ENCODE data around the gene YWHAG. TPM values are rescaled to one million over a fixed set of nuclear protein-coding genes. Genes with fewer than 3 reads are reported as not detected.
"Not testable (repeated sequence)": the region's sequence is repeated elsewhere in the genome, so short reads cannot be mapped to it uniquely, and the experiment has no call there.

YWHAG gene
- total and polyA plus RNA-seq, 4 donors: 11.6 to 46.7 (median 43.5) TPM

DNA sequence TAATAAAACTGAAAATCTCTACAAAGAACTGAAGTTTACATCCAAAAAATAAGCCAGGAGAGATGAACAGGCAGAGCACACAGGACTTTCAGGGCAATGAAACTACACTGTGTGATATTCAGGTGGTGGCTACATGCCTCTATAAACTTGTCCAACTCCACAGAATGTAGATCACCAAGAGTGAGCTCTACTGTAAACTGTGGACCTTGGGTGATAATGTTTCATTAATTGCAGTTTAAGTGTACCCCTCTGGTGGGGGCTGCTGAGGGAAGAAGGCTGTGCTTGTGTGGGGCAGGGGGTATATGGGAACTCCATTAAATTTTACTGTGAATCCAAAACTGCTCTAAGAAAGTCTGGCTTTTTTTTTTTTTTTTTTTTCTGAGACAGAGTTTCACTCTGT, 22.7 kb downstream of the YWHAG start:
- TF ChIP-seq, protein P1, sequence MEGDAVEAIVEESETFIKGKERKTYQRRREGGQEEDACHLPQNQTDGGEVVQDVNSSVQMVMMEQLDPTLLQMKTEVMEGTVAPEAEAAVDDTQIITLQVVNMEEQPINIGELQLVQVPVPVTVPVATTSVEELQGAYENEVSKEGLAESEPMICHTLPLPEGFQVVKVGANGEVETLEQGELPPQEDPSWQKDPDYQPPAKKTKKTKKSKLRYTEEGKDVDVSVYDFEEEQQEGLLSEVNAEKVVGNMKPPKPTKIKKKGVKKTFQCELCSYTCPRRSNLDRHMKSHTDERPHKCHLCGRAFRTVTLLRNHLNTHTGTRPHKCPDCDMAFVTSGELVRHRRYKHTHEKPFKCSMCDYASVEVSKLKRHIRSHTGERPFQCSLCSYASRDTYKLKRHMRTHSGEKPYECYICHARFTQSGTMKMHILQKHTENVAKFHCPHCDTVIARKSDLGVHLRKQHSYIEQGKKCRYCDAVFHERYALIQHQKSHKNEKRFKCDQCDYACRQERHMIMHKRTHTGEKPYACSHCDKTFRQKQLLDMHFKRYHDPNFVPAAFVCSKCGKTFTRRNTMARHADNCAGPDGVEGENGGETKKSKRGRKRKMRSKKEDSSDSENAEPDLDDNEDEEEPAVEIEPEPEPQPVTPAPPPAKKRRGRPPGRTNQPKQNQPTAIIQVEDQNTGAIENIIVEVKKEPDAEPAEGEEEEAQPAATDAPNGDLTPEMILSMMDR (IDR thresholded peaks at IDR 0.05; ENCODE audit: low read depth, low read length, missing input control): no peak
- TF ChIP-seq JUND (IDR thresholded peaks at IDR 0.05): no peak
- TF ChIP-seq YY1 (IDR thresholded peaks at IDR 0.05): no peak
- no peak for DNase-seq (ENCODE audit: low spot score)
- Histone ChIP-seq H3K27me3 (ENCODE audit: control insufficient read depth in 4 of 4, insufficient read depth in 4 of 4, low read length in 3 of 4) (no peaks in the 10 kb centered on the region), H3K4me3 (ENCODE audit: low read depth in 1 of 3, low read length in 3 of 3) (no peak overlapping the region), H3K27ac (ENCODE audit: low read depth in 1 of 2, low read length in 2 of 2) (no peak overlapping the region), H3K9ac (ENCODE audit: low read depth in 1 of 2, low read length in 2 of 2) (no peak overlapping the region), H3K9me3 (ENCODE audit: control insufficient read depth in 4 of 4, low read length in 3 of 4) (no peaks in the 10 kb centered on the region), H3K4me1 (ENCODE audit: control insufficient read depth in 4 of 4, insufficient read depth in 4 of 4, low read length in 3 of 4) (peaks cover 8 to 26% (median 23%) of the 10 kb centered on the region in 4 donors), H3K36me3 (ENCODE audit: control insufficient read depth in 4 of 4, insufficient read depth in 3 of 4, low read depth in 1 of 4, low read length in 3 of 4) (no peaks in the 10 kb centered on the region)

DNA sequence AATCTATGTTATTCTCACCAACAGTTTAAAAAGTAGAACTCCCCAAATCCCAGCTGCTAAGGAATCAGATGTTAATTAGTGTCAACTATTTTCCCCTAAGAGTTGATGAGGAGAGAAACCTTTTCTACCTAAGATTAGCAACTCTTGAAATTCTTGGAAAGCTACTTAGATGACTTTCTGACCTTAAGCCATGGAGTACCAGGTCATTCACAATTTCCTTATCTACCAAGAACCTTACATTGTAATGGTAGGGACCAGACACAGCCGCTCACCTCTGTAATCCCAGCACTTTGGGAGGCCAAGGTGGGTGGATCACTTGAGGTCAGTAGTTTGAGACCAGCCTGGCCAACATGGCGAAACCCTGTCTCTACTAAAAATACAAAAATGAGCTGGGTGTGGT, 23.4 kb downstream of the YWHAG start:
- not testable (repeated sequence) for H3K9ac ChIP-seq (ENCODE audit: low read depth in 1 of 2, low read length in 2 of 2); H3K27ac ChIP-seq (ENCODE audit: low read depth in 1 of 2, low read length in 2 of 2); H3K4me3 ChIP-seq (ENCODE audit: low read depth in 1 of 3, low read length in 3 of 3); DNase-seq (ENCODE audit: low spot score); H3K9me3 ChIP-seq (ENCODE audit: control insufficient read depth in 4 of 4, low read length in 3 of 4); H3K36me3 ChIP-seq (ENCODE audit: control insufficient read depth in 4 of 4, insufficient read depth in 3 of 4, low read depth in 1 of 4, low read length in 3 of 4); H3K27me3 ChIP-seq (ENCODE audit: control insufficient read depth in 4 of 4, insufficient read depth in 4 of 4, low read length in 3 of 4)
- H3K4me1 ChIP-seq (ENCODE audit: control insufficient read depth in 4 of 4, insufficient read depth in 4 of 4, low read length in 3 of 4): peaks cover 7 to 31% (median 29%) of the 10 kb centered on the region in 4 donors
- 97% methylated on average over 2 of the region's 2 CpGs for WGBS

DNA sequence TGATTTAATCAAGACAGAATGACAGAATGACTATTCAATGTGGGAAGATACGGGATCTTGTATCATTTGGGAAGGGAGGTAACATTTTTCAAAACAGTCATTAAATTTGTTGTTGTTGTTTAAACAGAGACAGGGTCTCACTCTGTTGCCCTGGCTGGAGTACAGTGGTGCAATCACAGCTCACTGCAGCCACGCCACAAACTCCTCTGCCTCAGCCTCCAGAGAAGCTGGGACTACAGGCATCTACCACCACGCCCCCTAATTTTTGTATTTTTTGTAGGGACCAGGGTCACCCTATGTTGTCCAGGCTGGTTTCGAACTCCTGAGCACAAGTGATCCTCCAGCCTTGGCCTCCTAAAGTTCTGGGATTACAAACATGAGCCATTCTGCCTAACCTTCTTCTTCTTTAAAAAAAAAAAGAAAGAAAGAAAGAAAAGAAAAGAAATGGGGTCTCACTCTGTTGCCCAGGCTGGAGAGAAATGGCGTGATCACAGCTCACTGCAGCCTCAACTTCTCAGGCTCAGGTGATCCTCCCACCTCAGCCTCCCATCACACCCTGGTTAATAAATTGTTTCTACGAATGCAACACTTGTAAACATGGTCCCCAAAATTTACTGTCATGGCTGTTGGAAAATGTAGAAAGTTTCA, 24.3 kb downstream of the YWHAG start:
- peaks cover 3 to 6% (median 4%) of the 10 kb centered on the region in 4 donors for H3K36me3 ChIP-seq (ENCODE audit: control insufficient read depth in 4 of 4, insufficient read depth in 3 of 4, low read depth in 1 of 4, low read length in 3 of 4)
- no peak overlapping the region for H3K9ac ChIP-seq (ENCODE audit: low read depth in 1 of 2, low read length in 2 of 2)
- no peaks in the 10 kb centered on the region for H3K9me3 ChIP-seq (ENCODE audit: control insufficient read depth in 4 of 4, low read length in 3 of 4)
- H3K27me3 ChIP-seq (ENCODE audit: control insufficient read depth in 4 of 4, insufficient read depth in 4 of 4, low read length in 3 of 4): no peaks in the 10 kb centered on the region
- H3K4me1 ChIP-seq (ENCODE audit: control insufficient read depth in 4 of 4, insufficient read depth in 4 of 4, low read length in 3 of 4): peaks cover 7 to 38% (median 32%) of the 10 kb centered on the region in 4 donors
- TF ChIP-seq GABPA (IDR thresholded peaks at IDR 0.05 in 1 of 2, conservative IDR thresholded peaks at IDR 0.05 in 1 of 2) (no peak), HNF4G (IDR thresholded peaks at IDR 0.05) (no peak), YY1 (IDR thresholded peaks at IDR 0.05) (no peak), FOXA1 (IDR thresholded peaks at IDR 0.05) (no peak), SP1 (IDR thresholded peaks at IDR 0.05) (no peak), HNF4A (conservative IDR thresholded peaks at IDR 0.05) (no peak), FOXA2 (IDR thresholded peaks at IDR 0.05) (no peak), TAF1 (conservative IDR thresholded peaks at IDR 0.05) (no peak), RXRA (IDR thresholded peaks at IDR 0.05) (no peak), JUND (IDR thresholded peaks at IDR 0.05) (no peak), EGR1 (IDR thresholded peaks at IDR 0.05; ENCODE audit: low read depth in 2 of 2) (no peak), RAD21 (IDR thresholded peaks at IDR 0.05) (no peak), NR2F2 (IDR thresholded peaks at IDR 0.05) (no peak)
- TF ChIP-seq, protein P1 (IDR thresholded peaks at IDR 0.05; ENCODE audit: low read depth, low read length, missing input control): no peak
- TF ChIP-seq, protein P2, sequence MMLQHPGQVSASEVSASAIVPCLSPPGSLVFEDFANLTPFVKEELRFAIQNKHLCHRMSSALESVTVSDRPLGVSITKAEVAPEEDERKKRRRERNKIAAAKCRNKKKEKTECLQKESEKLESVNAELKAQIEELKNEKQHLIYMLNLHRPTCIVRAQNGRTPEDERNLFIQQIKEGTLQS (IDR thresholded peaks at IDR 0.05): no peak
- TF ChIP-seq, protein P3, sequence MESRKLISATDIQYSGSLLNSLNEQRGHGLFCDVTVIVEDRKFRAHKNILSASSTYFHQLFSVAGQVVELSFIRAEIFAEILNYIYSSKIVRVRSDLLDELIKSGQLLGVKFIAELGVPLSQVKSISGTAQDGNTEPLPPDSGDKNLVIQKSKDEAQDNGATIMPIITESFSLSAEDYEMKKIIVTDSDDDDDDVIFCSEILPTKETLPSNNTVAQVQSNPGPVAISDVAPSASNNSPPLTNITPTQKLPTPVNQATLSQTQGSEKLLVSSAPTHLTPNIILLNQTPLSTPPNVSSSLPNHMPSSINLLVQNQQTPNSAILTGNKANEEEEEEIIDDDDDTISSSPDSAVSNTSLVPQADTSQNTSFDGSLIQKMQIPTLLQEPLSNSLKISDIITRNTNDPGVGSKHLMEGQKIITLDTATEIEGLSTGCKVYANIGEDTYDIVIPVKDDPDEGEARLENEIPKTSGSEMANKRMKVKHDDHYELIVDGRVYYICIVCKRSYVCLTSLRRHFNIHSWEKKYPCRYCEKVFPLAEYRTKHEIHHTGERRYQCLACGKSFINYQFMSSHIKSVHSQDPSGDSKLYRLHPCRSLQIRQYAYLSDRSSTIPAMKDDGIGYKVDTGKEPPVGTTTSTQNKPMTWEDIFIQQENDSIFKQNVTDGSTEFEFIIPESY (IDR thresholded peaks at IDR 0.05): no peak
- TF ChIP-seq, protein P4, sequence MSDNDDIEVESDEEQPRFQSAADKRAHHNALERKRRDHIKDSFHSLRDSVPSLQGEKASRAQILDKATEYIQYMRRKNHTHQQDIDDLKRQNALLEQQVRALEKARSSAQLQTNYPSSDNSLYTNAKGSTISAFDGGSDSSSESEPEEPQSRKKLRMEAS (IDR thresholded peaks at IDR 0.05): no peak
- TF ChIP-seq, protein P5, sequence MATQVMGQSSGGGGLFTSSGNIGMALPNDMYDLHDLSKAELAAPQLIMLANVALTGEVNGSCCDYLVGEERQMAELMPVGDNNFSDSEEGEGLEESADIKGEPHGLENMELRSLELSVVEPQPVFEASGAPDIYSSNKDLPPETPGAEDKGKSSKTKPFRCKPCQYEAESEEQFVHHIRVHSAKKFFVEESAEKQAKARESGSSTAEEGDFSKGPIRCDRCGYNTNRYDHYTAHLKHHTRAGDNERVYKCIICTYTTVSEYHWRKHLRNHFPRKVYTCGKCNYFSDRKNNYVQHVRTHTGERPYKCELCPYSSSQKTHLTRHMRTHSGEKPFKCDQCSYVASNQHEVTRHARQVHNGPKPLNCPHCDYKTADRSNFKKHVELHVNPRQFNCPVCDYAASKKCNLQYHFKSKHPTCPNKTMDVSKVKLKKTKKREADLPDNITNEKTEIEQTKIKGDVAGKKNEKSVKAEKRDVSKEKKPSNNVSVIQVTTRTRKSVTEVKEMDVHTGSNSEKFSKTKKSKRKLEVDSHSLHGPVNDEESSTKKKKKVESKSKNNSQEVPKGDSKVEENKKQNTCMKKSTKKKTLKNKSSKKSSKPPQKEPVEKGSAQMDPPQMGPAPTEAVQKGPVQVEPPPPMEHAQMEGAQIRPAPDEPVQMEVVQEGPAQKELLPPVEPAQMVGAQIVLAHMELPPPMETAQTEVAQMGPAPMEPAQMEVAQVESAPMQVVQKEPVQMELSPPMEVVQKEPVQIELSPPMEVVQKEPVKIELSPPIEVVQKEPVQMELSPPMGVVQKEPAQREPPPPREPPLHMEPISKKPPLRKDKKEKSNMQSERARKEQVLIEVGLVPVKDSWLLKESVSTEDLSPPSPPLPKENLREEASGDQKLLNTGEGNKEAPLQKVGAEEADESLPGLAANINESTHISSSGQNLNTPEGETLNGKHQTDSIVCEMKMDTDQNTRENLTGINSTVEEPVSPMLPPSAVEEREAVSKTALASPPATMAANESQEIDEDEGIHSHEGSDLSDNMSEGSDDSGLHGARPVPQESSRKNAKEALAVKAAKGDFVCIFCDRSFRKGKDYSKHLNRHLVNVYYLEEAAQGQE (IDR thresholded peaks at IDR 0.05): no peak
- DNase-seq (ENCODE audit: low spot score): no peak
- H3K4me3 ChIP-seq (ENCODE audit: low read depth in 1 of 3, low read length in 3 of 3): no peak overlapping the region
- 78% methylated on average over 6 of the region's 6 CpGs for WGBS
- no peak overlapping the region for H3K27ac ChIP-seq (ENCODE audit: low read depth in 1 of 2, low read length in 2 of 2)
